GM23248 (cell line): Measurements from ENCODE around the gene DCUN1D3.

ENCODE experiments used
- EZH2 ChIP-seq: fragments of 200-600 bp; sonication (generic); IDR thresholded peaks from 2 replicates; pipeline ENCODE4 v1.6.1; 2018; ENCODE audit warnings: antibody characterized with exemption, mild to moderate bottlenecking; ENCODE audit not compliant: insufficient read depth, poor library complexity, severe bottlenecking
- EZH2phosphoT487 ChIP-seq: fragments of 200-600 bp; sonication (generic); IDR thresholded peaks from 2 replicates; pipeline ENCODE4 v1.6.1; 2018; ENCODE audit warnings: antibody characterized with exemption, moderate library complexity, mild to moderate bottlenecking, low read depth; ENCODE audit not compliant: insufficient read depth

- TF ChIP-seq EZH2, result no peak
- no peak for TF ChIP-seq EZH2phosphoT487
These were observed 56.1 kb downstream of the DCUN1D3 start for GRCh38 chr16:20844054-20844453.
